SHP77 (cell line): ENCODE results near the gene CCDC34.

Source experiments
- DNase-seq, 2 experiments: peaks; one replicate each; lab custom pipeline; 2025; lab: John Stamatoyannopoulos, UW

The CCDC34 gene

DNA sequence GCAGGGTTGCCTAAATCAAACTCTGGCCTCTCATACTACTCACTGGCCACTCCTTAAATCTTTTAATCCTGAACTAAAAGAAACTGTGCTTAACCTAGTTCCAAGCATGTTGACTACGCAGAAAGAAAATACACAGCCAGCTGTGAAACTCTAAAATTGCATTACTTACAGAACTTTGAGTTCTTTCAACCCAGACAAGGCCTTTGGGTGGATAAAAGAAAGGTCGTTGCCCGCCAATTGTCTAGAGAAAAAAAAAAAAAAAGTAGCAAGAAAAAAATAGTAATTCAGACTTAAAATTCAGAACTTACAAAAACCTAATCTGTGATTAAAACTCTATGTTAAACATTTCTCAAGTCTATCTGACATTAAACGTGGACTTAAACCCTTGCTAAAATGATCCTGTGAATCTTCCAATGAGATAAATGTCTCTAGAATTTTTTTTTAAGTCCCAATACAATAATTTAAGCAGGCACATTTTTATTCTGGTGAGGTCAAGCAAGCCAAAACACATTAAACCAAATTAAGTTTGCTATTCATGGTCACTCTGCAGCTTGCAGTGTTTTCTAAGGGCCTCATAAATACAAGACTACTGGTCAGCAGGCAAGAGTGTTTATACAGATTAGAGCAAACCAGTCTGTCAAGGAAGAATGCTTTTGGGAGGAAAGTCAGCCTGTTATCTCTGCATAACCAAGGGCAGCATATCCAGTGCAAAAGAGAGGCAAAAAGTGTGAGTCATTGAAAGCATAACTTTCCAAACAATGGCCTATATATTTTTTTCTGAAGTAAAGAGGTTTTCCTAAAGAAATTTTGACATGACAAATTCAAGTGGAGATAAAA, 29.5 kb upstream of the CCDC34 start:
- DNase-seq = no peak

GRCh38 chr11:27391331-27392015, 28.5 kb upstream of the CCDC34 start:
- DNase-seq = no peak

GRCh38 chr11:27390318-27391295, 27.6 kb upstream of the CCDC34 start:
- no peak for DNase-seq

DNA sequence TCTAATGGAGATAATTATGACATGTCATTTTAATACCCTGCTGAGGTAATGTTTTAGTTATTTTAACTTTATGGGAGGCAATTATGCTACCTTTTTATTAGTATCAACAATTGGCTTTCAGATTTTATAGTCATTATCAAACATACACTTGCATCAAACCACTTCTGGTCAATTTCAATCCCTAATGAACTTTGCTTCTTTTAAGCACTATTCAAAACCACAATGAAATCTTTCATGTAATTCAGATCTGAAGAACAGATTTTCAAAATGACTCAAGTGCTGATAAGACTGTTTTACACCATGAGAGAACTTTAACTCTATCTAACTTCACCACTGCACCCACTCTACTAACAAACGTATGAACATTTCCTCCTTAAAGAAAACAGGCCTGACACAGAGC, 25.9 kb upstream of the CCDC34 start:
- no peak for DNase-seq

- DNase-seq = no peak
These were observed 25.0 kb upstream of the CCDC34 start for GRCh38 chr11:27388001-27388400.

DNA sequence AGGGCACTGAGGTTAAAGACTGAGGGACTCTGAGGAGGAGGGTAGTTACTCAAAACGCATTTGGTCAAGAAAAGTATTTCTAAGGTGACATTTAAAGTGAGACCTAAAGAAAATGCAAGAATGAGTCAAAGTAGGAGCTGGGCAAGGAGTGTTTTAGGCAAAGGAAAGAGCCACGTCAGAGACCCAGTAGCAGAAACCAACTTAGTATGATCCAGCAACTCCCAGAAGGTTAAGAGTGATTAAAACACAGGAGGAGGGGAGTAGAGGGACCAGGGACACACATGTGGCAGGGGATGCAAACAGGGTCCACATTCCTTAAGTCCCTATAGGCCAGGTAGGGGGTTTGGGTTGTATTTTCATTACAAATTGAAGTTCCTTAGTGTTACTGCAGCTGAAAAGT, 24.3 kb upstream of the CCDC34 start:
- DNase-seq = no peak

GRCh38 chr11:27386181-27386845, 23.3 kb upstream of the CCDC34 start:
- no peak for DNase-seq

- no peak for DNase-seq
These were observed 22.2 kb upstream of the CCDC34 start for GRCh38 chr11:27385245-27385644.

DNA sequence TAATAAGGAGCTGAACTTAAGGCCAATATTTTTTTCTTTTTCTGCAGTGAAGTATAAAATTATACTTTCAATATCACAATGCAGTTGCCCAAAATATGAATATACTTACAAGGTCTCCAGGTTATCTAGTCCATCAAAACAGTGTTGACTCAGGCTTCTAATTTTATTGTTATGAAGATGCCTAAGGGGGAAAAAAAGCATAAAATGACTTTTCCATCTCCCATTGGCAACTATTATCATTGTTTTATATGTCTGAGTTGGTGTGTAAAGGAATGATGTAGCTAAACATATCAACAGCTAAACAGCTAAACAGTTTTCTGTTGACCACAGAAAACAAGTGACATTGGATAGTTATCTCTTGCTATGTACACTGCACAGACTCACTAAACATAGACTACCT, 21.2 kb upstream of the CCDC34 start:
- no peak for DNase-seq

DNA sequence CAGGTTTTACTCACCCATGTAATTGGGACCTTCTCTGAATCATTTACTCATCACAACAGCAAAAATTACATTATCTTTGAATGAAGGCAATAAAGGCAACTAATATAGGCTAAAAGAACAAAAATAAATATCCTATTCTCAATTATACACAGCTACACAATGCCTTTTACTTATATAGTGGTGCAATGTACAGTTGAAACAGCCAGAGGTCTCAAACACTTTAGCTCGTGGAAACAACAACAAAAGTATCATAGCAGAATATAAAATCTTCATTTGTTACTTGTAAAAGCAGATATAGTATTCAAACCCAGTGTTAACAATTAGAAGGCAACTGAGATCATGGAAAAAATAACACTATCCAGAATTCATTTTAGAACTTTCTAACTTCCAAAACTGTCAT, 20.6 kb upstream of the CCDC34 start:
- DNase-seq = no peak

DNA sequence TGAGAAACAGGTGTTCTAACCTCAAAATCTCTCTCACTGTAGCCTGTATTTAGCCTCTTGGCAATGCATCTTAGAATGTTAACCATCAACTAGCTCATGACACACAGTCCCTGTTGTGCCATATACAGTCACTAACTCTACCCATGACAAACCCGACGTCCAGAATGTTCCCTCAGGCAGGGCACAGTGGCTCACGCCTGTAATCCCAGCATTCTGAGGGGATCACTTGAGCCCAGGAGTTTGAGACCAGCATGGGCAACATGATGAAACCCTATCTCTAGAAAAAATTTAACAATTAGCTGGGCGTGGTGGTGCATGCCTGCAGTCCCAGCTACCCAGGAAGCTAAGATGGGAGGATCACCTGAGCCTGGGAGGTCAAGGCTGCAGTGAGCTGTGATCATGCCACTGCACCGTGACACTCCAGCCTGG, 18.2 kb upstream of the CCDC34 start:
- no peak for DNase-seq

- DNase-seq = no peak
These were observed 17.8 kb upstream of the CCDC34 start for GRCh38 chr11:27380771-27381170.

GRCh38 chr11:27379449-27379848, 16.4 kb upstream of the CCDC34 start:
- DNase-seq = no peak

GRCh38 chr11:27375370-27375769, 12.4 kb upstream of the CCDC34 start:
- DNase-seq = no peak

DNA sequence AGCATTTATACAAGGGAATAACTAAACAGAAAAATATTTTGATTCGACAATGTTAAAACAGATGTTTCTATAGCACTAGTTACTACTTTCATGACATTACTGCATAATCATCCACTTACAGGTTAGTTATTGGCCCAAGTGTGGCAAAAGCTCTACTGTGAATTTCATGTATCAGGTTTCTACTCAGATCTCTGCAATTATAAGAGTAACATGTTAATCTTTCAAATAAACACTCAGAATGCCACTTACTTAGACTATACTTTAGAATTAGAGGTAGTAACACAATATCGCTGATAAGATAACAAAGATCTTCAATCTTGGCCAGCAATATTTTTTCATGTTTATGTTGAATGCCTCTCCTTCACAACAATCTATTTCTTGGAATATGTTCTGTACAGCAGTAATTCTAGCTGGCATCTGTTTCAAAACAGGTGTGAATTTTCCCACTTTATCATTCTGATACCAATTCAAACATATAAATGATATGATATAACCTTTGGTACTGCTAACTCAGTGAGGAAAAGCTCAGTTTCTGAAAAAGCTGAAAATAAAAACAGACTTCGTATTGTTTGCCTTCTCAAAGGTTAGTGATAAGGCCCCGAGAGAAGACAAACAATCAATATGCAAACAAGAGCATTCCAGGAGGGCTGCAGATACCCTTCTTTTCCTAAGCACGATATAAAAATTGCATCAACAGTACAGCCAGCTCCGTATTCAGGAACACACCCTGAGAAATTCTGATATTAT, 11.0 kb upstream of the CCDC34 start:
- no peak for DNase-seq

DNA sequence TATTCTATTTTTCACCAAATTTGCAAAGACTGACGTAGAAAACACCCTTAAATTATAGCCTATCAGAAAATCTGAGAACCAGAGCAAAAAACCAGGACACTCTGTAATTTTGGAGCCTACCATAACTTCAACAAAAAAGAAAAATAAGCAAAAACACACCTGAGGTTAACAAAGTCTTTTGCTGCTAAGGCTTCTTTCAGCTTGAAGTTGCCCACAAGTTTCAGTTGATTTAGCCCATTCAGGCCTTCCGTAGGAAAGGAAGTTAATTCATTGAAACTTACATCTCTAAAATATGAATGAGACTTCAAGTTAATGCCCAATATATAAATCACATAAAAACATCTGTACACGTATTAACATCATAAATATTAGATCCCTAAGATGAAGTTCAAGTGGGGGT, 10.4 kb upstream of the CCDC34 start:
- no peak for DNase-seq

DNA sequence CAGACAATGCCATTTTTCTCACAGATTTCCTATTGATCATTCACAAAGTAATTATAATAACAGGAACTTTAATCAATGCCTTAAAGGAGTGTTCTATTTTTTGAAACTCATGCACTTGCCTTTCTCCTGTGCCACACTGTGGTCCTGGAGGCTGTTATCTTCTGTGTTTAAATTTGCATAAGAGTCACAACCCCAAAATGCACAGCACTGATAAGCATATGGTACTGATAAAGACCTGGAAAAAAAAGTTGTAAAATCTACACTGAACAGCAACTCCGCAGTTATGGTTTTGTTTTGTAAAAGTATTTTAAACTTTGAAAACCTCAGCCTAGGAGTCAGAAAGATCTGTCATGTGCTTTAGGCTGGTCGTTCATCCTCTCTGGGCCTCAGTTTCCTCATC, 9.1 kb upstream of the CCDC34 start:
- no peak for DNase-seq

- no peak for DNase-seq
These were observed 8.5 kb upstream of the CCDC34 start for GRCh38 chr11:27371489-27371888.

- peak in 1 of 2 experiments; percentile 41 for DNase-seq
These were observed 7.4 kb upstream of the CCDC34 start for GRCh38 chr11:27370374-27370773.

GRCh38 chr11:27367881-27368280, 4.9 kb upstream of the CCDC34 start:
- peak; percentile 76 for DNase-seq

- no peak for DNase-seq
These were observed 632 bp upstream of the CCDC34 start for GRCh38 chr11:27363576-27364117.
